Thyroid gland (tissue), 4 donors: ENCODE data around the gene ILDR2.

Experiments used
- POLR2A ChIP-seq, 2 donors: fragments of 450-650 bp; IDR thresholded peaks; one replicate each; pipeline ENCODE4 v1.6.1; 2017; ENCODE audit warnings: antibody characterized with exemption in 2 of 2, mild to moderate bottlenecking in 2 of 2, moderate library complexity in 1 of 2
- TF ChIP-seq, protein P1 (sequence below), 6 experiments: fragments of 200-600 bp in 3 of 6; fragments of 450-650 bp in 3 of 6; sonication (generic) in 3 of 6; IDR thresholded peaks; one replicate each; pipeline ENCODE4 v1.5.1; 2016 to 2019; ENCODE audit warnings: antibody characterized with exemption in 6 of 6, mild to moderate bottlenecking in 2 of 6, inconsistent platforms in 1 of 6, moderate library complexity in 1 of 6

DNA sequence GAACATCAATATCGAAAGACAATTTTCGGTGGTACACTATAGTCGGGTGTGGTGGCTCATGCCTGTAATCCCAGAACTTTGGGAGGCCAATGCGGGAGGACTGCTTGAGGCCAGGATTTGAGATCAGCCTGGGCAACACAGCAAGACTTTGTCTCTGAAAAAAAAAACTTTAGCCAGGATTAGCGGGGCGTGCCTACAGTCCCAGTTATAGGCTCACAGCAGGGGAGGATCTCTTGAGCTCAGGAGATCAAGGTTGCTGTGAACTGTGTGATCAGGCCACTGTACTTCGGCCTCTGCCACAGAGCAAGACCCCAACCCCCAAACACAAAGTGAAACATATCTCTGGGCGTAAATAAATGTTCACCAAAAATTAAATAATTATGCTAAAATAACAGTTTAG is 100.9 kb downstream of the ILDR2 start:
- TF ChIP-seq, protein P1, sequence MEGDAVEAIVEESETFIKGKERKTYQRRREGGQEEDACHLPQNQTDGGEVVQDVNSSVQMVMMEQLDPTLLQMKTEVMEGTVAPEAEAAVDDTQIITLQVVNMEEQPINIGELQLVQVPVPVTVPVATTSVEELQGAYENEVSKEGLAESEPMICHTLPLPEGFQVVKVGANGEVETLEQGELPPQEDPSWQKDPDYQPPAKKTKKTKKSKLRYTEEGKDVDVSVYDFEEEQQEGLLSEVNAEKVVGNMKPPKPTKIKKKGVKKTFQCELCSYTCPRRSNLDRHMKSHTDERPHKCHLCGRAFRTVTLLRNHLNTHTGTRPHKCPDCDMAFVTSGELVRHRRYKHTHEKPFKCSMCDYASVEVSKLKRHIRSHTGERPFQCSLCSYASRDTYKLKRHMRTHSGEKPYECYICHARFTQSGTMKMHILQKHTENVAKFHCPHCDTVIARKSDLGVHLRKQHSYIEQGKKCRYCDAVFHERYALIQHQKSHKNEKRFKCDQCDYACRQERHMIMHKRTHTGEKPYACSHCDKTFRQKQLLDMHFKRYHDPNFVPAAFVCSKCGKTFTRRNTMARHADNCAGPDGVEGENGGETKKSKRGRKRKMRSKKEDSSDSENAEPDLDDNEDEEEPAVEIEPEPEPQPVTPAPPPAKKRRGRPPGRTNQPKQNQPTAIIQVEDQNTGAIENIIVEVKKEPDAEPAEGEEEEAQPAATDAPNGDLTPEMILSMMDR (IDR thresholded peaks at IDR 0.05): no peak
- no peak for TF ChIP-seq POLR2A (IDR thresholded peaks at IDR 0.05)
